ENCODE results near the gene POLL.

Gene POLL

DNA sequence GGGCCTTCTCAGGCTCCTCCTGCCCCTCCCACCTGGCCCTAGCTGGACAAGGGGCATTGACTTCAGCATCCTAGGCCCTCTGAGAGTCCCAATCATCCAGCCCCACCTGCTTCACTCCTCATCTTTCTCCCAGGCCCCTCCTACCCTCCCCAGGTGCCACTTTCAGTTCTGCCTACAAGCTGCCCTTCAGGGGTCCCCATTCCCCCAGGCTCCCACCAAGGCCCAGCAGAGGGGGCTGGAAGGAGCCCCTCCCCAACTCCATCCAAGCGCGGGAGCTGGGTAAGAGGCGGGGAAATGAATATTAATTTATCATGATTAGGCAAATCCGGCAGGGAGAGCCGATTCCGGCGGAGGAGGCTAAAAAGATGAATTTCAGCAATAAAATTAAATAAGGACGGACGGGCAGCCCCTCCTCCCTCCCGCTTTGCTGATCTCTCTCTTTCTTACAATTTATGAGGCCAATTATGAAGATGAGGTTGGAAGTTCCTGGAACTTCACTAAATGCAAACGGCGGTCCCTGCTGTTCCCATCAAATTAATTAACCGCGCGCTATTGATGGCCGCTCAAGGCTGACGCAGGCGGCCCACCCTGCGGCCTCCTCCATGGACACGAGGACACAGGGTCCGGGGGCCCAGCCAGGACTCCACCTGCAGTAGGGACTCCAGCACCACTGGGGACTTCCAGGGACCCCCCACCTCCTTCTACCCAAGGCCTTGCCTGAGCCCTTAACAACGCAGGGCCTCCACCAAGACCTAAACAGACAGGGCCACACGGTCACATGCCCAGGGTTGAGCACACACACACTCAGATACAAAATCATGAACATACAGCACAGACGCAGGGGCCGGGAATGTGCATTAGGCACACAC lies 13.9 kb downstream of the POLL start:
- no peak for DNase-seq

- DNase-seq: no peak
Measured at GRCh38 chr10:101572785-101573184, 15.3 kb downstream of the POLL start.

DNA sequence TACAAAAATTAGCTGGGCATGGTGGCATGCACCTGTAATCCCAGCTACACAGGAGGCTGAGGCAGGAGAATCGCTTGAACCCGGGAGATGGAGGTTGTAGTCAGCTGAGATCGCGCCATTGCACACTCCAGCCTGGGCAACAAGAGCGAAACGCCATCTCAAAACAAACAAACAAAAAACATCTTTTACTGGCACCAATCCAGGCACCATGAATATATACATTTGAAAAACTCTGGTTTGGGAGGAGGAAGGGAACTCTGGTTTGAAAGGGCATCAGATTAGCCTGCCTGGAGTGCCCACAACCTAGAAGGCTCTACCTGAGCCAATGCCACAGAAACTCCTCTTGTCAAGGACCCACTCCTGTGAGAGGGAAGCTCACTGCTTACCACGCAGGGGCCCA lies 15.9 kb downstream of the POLL start:
- DNase-seq: no peak

- DNase-seq: peak; percentile 50
Measured at GRCh38 chr10:101571271-101571925, 16.7 kb downstream of the POLL start.

DNA sequence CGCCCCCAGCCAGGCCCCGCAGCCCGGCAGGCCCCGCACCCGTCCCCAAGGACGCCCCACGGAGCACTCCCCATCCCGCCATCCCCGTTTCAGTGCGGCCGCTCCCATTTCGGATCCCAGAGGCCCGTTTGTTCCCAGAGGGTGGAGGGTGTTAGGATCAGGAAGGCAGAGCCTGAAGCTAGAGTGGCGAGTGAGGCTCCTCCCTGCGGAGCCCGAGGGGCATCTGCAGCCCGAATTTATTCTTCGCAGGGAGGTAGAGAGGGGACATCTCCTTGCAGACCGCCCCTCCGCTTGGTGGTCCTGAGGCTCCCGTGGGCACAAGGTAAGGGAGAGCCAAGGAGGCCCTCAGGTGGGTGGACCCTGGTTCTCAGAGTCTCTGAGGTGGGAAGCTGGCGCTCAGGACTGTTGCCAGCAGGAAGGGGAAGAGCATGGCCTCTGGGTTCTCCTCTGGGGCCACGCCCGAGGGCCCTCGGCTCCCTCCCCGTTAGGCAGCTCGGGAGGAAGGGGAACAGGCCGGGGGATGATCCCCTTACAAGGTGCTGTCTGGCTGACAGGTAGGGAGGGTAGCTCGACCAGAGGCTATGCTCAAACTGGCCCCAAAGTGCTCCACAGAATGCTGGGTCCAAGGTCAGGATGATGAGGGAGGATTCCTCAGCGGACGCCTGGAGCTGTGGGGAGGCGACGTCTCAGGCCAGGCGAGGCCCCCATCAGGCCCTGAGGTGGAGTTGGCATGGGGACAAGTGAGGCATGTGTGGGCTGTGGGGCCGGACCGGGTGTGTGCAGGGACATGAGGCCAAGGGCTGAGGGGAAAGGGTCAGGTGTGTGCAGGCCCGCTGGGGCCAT lies 17.4 kb downstream of the POLL start:
- DNase-seq: peak; percentile 57

GRCh38 chr10:101569622-101570427 lies 18.2 kb downstream of the POLL start:
- DNase-seq: peak; percentile 92

GRCh38 chr10:101569323-101569621 lies 18.8 kb downstream of the POLL start:
- no peak for DNase-seq

GRCh38 chr10:101568054-101568745 lies 19.9 kb downstream of the POLL start:
- no peak for DNase-seq

GRCh38 chr10:101567165-101568006 lies 20.7 kb downstream of the POLL start:
- DNase-seq: no peak

DNA sequence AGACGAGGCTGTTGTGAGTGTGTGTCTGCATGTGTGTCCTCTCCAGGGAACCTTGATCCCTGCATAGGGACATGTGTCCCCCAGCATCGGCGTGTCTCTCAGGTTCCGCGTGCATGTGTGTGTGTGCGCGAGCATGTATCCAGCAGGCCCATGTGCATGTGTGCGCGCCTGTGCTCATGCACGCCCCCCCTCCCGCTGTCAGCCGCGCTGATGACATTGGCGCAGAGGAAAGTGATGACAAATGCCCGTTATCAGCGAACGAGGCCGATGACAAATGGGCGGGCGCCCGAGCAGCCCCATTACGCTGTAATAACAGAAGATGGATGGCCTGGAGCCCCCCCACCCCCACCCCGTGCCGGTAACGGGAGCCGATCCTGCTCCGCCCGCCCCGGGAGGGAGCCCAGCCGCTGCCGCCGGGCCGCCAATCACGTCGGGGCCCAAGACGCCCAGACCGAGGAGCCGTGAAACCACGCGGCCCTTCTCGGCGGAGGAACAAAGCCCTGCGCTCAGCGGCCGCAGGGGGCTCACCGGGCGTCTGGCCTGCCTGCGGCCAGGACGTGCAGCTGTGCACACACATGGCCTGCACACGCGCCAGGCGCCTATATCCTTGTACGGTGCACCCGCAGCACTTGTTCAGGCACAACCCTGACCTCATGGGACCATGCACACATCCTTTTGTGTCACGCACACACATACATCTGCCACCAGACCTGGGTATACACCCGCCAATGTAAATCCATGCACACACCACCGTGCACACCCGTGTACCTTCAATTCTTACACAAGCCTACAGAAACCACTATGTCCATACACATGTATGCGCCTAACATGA lies 21.5 kb downstream of the POLL start:
- DNase-seq: peak; percentile 60

GRCh38 chr10:101565936-101566332 lies 22.1 kb downstream of the POLL start:
- DNase-seq: no peak

- peak; percentile 39 for DNase-seq
Measured at GRCh38 chr10:101565370-101565900, 22.6 kb downstream of the POLL start.

- DNase-seq: peak; percentile 51
Measured at GRCh38 chr10:101564490-101564991, 23.5 kb downstream of the POLL start.

GRCh38 chr10:101563497-101564040 lies 24.5 kb downstream of the POLL start:
- DNase-seq: peak; percentile 50

DNA sequence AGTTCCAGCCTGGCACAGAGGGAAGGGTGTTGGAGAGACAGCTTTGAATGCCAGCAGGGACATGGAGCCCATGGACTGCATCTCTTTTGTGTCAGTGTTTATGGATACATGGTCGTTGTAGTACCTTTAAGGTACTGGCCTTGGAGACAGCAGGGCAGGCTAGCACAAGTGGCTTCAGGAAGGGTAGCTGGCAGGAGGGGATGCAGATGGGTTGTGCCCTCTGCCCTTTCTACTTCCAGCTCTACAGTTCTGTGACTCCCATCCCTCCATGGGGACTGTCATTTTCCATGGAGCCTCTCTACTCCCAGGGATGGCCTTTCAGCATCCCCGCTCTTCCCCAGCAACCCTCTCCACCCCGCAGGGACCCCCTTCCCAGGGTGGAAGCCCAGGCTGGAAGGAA lies 25.1 kb downstream of the POLL start:
- no peak for DNase-seq

DNA sequence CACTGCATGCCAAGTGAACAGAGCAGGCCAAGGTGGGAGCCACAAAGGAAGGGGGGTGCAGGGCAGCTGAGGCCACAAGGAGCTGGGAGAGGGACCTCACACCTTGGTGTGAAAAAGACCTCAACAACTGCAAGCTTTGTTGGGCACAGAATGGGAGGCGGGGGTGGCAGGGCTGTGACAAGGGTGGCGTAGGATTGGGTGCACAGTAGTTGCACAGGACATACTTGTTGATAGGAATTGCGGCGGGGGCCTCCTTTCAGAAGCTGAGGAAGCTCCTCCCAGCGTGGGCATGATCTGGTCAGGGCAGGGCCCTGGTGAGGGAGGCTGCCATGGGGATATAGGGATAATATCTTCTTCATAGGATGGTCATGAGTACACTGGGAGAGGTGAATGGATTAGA lies 25.8 kb downstream of the POLL start:
- DNase-seq: peak; percentile 52

- DNase-seq: peak; percentile 54
Measured at GRCh38 chr10:101561068-101561915, 26.8 kb downstream of the POLL start.

- peak; percentile 57 for DNase-seq
Measured at GRCh38 chr10:101560298-101561067, 27.6 kb downstream of the POLL start.

Data from activated effector memory CD4-positive, alpha-beta T cell treated with anti-CD3 and anti-CD28 coated beads, Interleukin-2, amount 50 U/mL, for 16 hours (primary cell).